Thyroid gland (tissue), 4 donors: ENCODE measurements around the gene GTPBP6.

Experiments used
- POLR2A ChIP-seq, 2 donors: fragments of 450-650 bp; IDR thresholded peaks; one replicate each; pipeline ENCODE4 v1.6.1; 2017; ENCODE audit warnings: antibody characterized with exemption in 2 of 2, mild to moderate bottlenecking in 2 of 2, moderate library complexity in 1 of 2
- TF ChIP-seq, protein P1 (sequence below), 6 experiments: fragments of 200-600 bp in 3 of 6; fragments of 450-650 bp in 3 of 6; sonication (generic) in 3 of 6; IDR thresholded peaks; one replicate each; pipeline ENCODE4 v1.5.1; 2016 to 2019; ENCODE audit warnings: antibody characterized with exemption in 6 of 6, mild to moderate bottlenecking in 2 of 6, inconsistent platforms in 1 of 6, moderate library complexity in 1 of 6

DNA sequence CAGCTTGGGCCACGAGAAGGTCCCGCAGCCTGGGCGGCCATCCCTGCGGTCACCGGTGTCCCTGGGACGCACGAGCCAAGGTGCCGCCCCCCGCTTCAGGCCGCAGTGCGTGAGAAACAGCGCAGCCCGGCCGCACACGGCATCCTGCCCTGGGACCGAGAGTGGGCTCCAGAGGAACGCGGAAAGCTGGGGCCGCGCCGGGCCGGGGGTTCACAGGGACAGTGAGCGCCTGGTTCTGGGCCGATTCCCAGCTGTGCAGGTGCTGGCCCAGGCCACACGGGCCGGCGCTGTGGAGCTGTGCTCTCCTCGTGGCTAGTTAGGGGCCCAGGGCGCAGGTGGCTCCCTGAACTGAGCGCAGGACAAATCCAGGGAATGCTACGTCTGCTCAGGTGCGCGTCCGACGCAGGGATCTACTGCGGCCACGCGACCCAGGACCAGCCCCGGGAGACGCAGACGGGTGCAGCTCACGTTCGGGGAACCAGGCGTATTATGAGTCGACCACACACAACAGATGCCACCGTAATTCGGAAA, 25.8 kb upstream of the GTPBP6 start:
- no peak for TF ChIP-seq POLR2A (IDR thresholded peaks at IDR 0.05)
- TF ChIP-seq, protein P1, sequence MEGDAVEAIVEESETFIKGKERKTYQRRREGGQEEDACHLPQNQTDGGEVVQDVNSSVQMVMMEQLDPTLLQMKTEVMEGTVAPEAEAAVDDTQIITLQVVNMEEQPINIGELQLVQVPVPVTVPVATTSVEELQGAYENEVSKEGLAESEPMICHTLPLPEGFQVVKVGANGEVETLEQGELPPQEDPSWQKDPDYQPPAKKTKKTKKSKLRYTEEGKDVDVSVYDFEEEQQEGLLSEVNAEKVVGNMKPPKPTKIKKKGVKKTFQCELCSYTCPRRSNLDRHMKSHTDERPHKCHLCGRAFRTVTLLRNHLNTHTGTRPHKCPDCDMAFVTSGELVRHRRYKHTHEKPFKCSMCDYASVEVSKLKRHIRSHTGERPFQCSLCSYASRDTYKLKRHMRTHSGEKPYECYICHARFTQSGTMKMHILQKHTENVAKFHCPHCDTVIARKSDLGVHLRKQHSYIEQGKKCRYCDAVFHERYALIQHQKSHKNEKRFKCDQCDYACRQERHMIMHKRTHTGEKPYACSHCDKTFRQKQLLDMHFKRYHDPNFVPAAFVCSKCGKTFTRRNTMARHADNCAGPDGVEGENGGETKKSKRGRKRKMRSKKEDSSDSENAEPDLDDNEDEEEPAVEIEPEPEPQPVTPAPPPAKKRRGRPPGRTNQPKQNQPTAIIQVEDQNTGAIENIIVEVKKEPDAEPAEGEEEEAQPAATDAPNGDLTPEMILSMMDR (IDR thresholded peaks at IDR 0.05), result no peak
